Heart left ventricle (tissue), 16 donors: ENCODE results near the gene GREB1. TPM values are rescaled to one million over a fixed set of nuclear protein-coding genes. Genes with fewer than 3 reads are reported as not detected.

Source experiments
- ATAC-seq, 4 donors: fragments of 200-7000 bp; cut with Tn5 transposase; one replicate each; pipeline ENCODE4 v1.9.1; 2020 to 2022; ENCODE audit warnings: moderate library complexity in 4 of 4, mild to moderate bottlenecking in 3 of 4, moderate number of reproducible peaks in 1 of 4
- DNase-seq, 5 donors: peaks; one replicate each; pipeline ENCODE4 v3.0.0-alpha.2; 2020
- H3K27ac ChIP-seq, 12 donors: fragments of 200-600 bp; sonication (generic) in 4 of 12; one replicate each; pipeline versions ENCODE4 v1.5.0 to v1.8.0; 2016 to 2022; ENCODE audit warnings: mild to moderate bottlenecking in 2 of 12
- H3K27me3 ChIP-seq, 9 donors: fragments of 200-600 bp; sonication (generic) in 2 of 9; one replicate each; pipeline versions ENCODE4 v1.5.1 to v1.8.0; 2016 to 2022; ENCODE audit warnings: mild to moderate bottlenecking in 3 of 9
- H3K36me3 ChIP-seq, 9 donors: fragments of 200-600 bp; sonication (generic) in 2 of 9; one replicate each; pipeline versions ENCODE4 v1.5.0 to v1.8.0; 2018 to 2022; ENCODE audit warnings: mild to moderate bottlenecking in 2 of 9
- H3K4me1 ChIP-seq, 12 donors: fragments of 200-600 bp; sonication (generic) in 4 of 12; one replicate each; pipeline versions ENCODE4 v1.5.0 to v1.8.0; 2016 to 2022; ENCODE audit warnings: mild to moderate bottlenecking in 3 of 12
- H3K4me3 ChIP-seq, 12 donors: fragments of 200-600 bp; sonication (generic) in 4 of 12; one replicate each; pipeline versions ENCODE4 v1.5.0 to v1.8.0; 2017 to 2022; ENCODE audit warnings: mild to moderate bottlenecking in 9 of 12, moderate library complexity in 4 of 12
- H3K9me3 ChIP-seq, 12 donors: fragments of 200-600 bp; sonication (generic) in 4 of 12; one replicate each; pipeline versions ENCODE4 v1.5.0 to v1.8.0; 2016 to 2022; ENCODE audit warnings: mild to moderate bottlenecking in 1 of 12
- CTCF ChIP-seq, 12 donors: fragments of 200-600 bp; sonication (generic) in 4 of 12; IDR thresholded peaks; one replicate each; pipeline versions ENCODE4 v1.5.0 to v1.8.0; 2018 to 2022; ENCODE audit warnings: antibody characterized with exemption in 12 of 12, mild to moderate bottlenecking in 5 of 12
- POLR2A ChIP-seq, 2 donors: fragments of 450-650 bp; IDR thresholded peaks; one replicate each; pipeline ENCODE4 v1.6.1; 2017; ENCODE audit warnings: antibody characterized with exemption in 2 of 2, mild to moderate bottlenecking in 2 of 2, moderate library complexity in 2 of 2
- WGBS, 4 donors: extraction: QIAGEN DNeasy Blood & Tissue Kit in 2 of 4; methylation state at CpG; one replicate each; pipeline versions ENCODE4 v1.1.5 to v1.1.7; 2013 to 2018; 5-methylcytosine and 5-hydroxymethylcytosine counted together
- intact Hi-C, 10 donors: fragments of 100-400 bp; cut with DNase I; formaldehyde crosslinking; loops; one replicate each; pipeline versions ENCODE4 v1.11.1 to v1.14.2; 2022
- polyA plus RNA-seq, 2 donors: library from polyadenylated mRNA; stranded (reverse); fragments of 200-250 nt; gene quantifications; one replicate each; pipeline ENCODE4 v1.2.3, GENCODE V29; 2013
- total RNA-seq, 9 donors: library from RNA; depleted of rRNA in 2 of 9; stranded (reverse); fragments of >200 nt in 2 of 9; fragmentation: NEBNext Ultra II Directional in 3 of 9; extraction: Animal tissue kit (Norgen Biotek cat#: 25700) in 3 of 9; gene quantifications; one replicate each; pipeline versions ENCODE4 v1.1.0 to v1.2.4, GENCODE V29; 2016 to 2023
- donor health status: ischemic (EF 13 %, LVEDD 7.1; RV severe dilation, severe dysfunction).
- donor health status: healthy with polysubstance abuse.
- donor health status: DM: no; HTN: yes; CAD: no.
- donor health status: DM: no; HTN: no; CAD: no.
- donor health status: ischemic (EF 25% LVEDD 6.9; RV normal size, moderate dysfunction).
- donor health status: ischemic (EF 25% LVEDD 5.7; RV mildly dilated, moderate dysfunction).
- donor health status: healthy.
- donor health status: DM: yes; HTN: yes; CAD: no.
- donor health status: ischemic (EF 35%, LVEDD 5.7; RV mildly dilated, moderate dysfunction).
- donor health status: nonischemic (EF 11% LVEDD 7.7; RV severe dilation, severe dysfunction).
- donor health status: DM: yes; HTN: yes; CAD: no.
- donor health status: PGD.
- donor health status: ischemic (EF 29% LVEDD 5.4; RV normal size, mild dysfunction).
- donor health status: nonischemic (EF 23%, LVEDD 6.1; RV moderate dilation, normal function).

Gene GREB1
- total and polyA plus RNA-seq, 11 donors = 1.4 to 11.5 (median 5.6) TPM

- DNase-seq = no peak
- intact Hi-C loops = loop anchor here in 3 of 10 donors (10.0 kb wide), 1 partner anchor 209 kb away; no protein-coding TSS in a partner anchor
Observed at GRCh38 chr2:11683966-11684365, 150.1 kb downstream of the GREB1 start.

GRCh38 chr2:11684894-11685460, 151.1 kb downstream of the GREB1 start:
- DNase-seq = no peak
- peaks cover 0 to 7% (median 0%) of the 10 kb centered on the region in 9 donors for H3K27me3 ChIP-seq
- no peak overlapping the region for H3K27ac ChIP-seq
- intact Hi-C loops = loop anchor here in 3 of 10 donors (10.0 kb wide), 1 partner anchor 210 kb away; no protein-coding TSS in a partner anchor
- ATAC-seq = no peak
- no peaks in the 10 kb centered on the region for H3K36me3 ChIP-seq
- TF ChIP-seq CTCF (IDR thresholded peaks at IDR 0.05) = no peak
- TF ChIP-seq POLR2A (IDR thresholded peaks at IDR 0.05) = no peak
- no peaks in the 10 kb centered on the region for H3K9me3 ChIP-seq
- H3K4me1 ChIP-seq = peaks cover 0 to 18% (median 13%) of the 10 kb centered on the region in 12 donors
- no peak overlapping the region for H3K4me3 ChIP-seq
- WGBS, 4 donors = 82 to 89% (median 87%) methylated on average over 12 of the region's 12 CpGs

More at GRCh38 chr2:11683966-11684365, 150.1 kb downstream of the GREB1 start:
- ATAC-seq = no peak
- Histone ChIP-seq H3K4me3 (no peak overlapping the region), H3K27ac (no peak overlapping the region), H3K9me3 (no peaks in the 10 kb centered on the region), H3K27me3 (peaks cover 0 to 13% (median 0%) of the 10 kb centered on the region in 9 donors), H3K4me1 (peaks cover 0 to 16% (median 12%) of the 10 kb centered on the region in 12 donors), H3K36me3 (no peaks in the 10 kb centered on the region)
- WGBS, 4 donors = 79 to 84% (median 83%) methylated on average over 4 of the region's 4 CpGs
- TF ChIP-seq CTCF (IDR thresholded peaks at IDR 0.05) (no peak), POLR2A (IDR thresholded peaks at IDR 0.05) (no peak)

- peaks cover 0 to 7% (median 0%) of the 10 kb centered on the region in 9 donors for H3K27me3 ChIP-seq
- no peak overlapping the region for H3K27ac ChIP-seq
- peaks cover 0 to 22% (median 13%) of the 10 kb centered on the region in 12 donors for H3K4me1 ChIP-seq
- no peaks in the 10 kb centered on the region for H3K36me3 ChIP-seq
- TF ChIP-seq CTCF (IDR thresholded peaks at IDR 0.05) = no peak
- 91 to 96% (median 94%) methylated on average over 10 of the region's 10 CpGs for WGBS, 4 donors
- DNase-seq = no peak
- H3K4me3 ChIP-seq = no peak overlapping the region
- intact Hi-C loops = loop anchor here in 3 of 10 donors (10.0 kb wide), 1 partner anchor 211 kb away; no protein-coding TSS in a partner anchor
- ATAC-seq = no peak
- H3K9me3 ChIP-seq = no peaks in the 10 kb centered on the region
Observed at GRCh38 chr2:11685906-11686470, 152.1 kb downstream of the GREB1 start.

GRCh38 chr2:11687736-11688135, 153.9 kb downstream of the GREB1 start:
- no peak for TF ChIP-seq POLR2A (IDR thresholded peaks at IDR 0.05)
- Histone ChIP-seq H3K4me3 (peak overlapping the region in 5 of 12 donors; percentile 22 to 37 (median 28)), H3K9me3 (no peaks in the 10 kb centered on the region), H3K36me3 (no peaks in the 10 kb centered on the region), H3K27ac (peak overlapping the region in 6 of 12 donors; percentile 7 to 77 (median 64)), H3K27me3 (peaks cover 0 to 7% (median 0%) of the 10 kb centered on the region in 9 donors), H3K4me1 (peaks cover 0 to 29% (median 13%) of the 10 kb centered on the region in 12 donors)
- WGBS, 4 donors = 38 to 72% (median 65%) methylated on average over 3 to 9 of the region's 9 CpGs
- intact Hi-C loops = loop anchor here in 5 of 10 donors (1.0 to 10.0 kb wide), 3 partner anchors 91 to 213 kb away; no protein-coding TSS in a partner anchor
- DNase-seq (no peak), ATAC-seq (peak in 2 of 4 donors; percentile 3 to 15)
